BE2C (cell line): ENCODE results near the gene PDIA6.
"Not testable (repeated sequence)": the region's sequence is repeated elsewhere in the genome, so short reads cannot be mapped to it uniquely, and the experiment has no call there.

Source experiments
- DNase-seq: peaks from one replicate; pipeline ENCODE4 v3.0.0-alpha.2; 2020
- H3K27me3 ChIP-seq: fragments of 250-450 bp; sonication (Bioruptor Pico); 2 replicates; pipeline ENCODE4 v1.5.1; 2020; ENCODE audit warnings: mild to moderate bottlenecking
- H3K36me3 ChIP-seq: fragments of 250-450 bp; sonication (Bioruptor Pico); 2 replicates; pipeline ENCODE4 v1.5.1; 2020; ENCODE audit warnings: mild to moderate bottlenecking
- H3K4me1 ChIP-seq: fragments of 250-450 bp; sonication (Bioruptor Pico); 2 replicates; pipeline ENCODE4 v1.5.1; 2020
- H3K4me3 ChIP-seq: 2 replicates; pipeline ENCODE4 v1.5.1; 2011; ENCODE audit warnings: low read depth, low read length
- H3K9me3 ChIP-seq: fragments of 250-450 bp; sonication (Bioruptor Pico); 2 replicates; pipeline ENCODE4 v1.5.1; 2020
- CTCF ChIP-seq: IDR thresholded peaks from 2 replicates; pipeline ENCODE4 v1.5.1; 2012; ENCODE audit warnings: mild to moderate bottlenecking, low read depth, low read length

The PDIA6 gene

GRCh38 chr2:10824191-10824590 lies 11.6 kb upstream of the PDIA6 start:
- H3K36me3 ChIP-seq: no peaks in the 10 kb centered on the region
- TF ChIP-seq CTCF: no peak
- H3K9me3 ChIP-seq: no peaks in the 10 kb centered on the region
- H3K4me1 ChIP-seq: no peaks in the 10 kb centered on the region
- H3K4me3 ChIP-seq: no peak overlapping the region
- H3K27me3 ChIP-seq: no peaks in the 10 kb centered on the region
- no peak for DNase-seq

GRCh38 chr2:10820978-10821695 lies 8.6 kb upstream of the PDIA6 start:
- no peak for DNase-seq
- no peaks in the 10 kb centered on the region for H3K4me1 ChIP-seq

GRCh38 chr2:10820562-10820961 lies 8.0 kb upstream of the PDIA6 start:
- no peak for DNase-seq
- Histone ChIP-seq H3K27me3 (no peaks in the 10 kb centered on the region), H3K9me3 (no peaks in the 10 kb centered on the region), H3K36me3 (no peaks in the 10 kb centered on the region), H3K4me3 (no peak overlapping the region), H3K4me1 (no peaks in the 10 kb centered on the region)
- no peak for TF ChIP-seq CTCF

More at GRCh38 chr2:10820978-10821695, 8.6 kb upstream of the PDIA6 start:
- TF ChIP-seq CTCF: no peak
- Histone ChIP-seq H3K36me3 (no peaks in the 10 kb centered on the region), H3K27me3 (no peaks in the 10 kb centered on the region), H3K4me3 (no peak overlapping the region), H3K9me3 (no peaks in the 10 kb centered on the region)

- no peak for DNase-seq
- Histone ChIP-seq H3K9me3 (no peaks in the 10 kb centered on the region), H3K4me3 (no peak overlapping the region), H3K36me3 (no peaks in the 10 kb centered on the region), H3K4me1 (peaks cover under 1% of the 10 kb centered on the region; the same call in 1 of the 2 replicates), H3K27me3 (no peaks in the 10 kb centered on the region)
- TF ChIP-seq CTCF: no peak
Observed at GRCh38 chr2:10819714-10820314, 7.2 kb upstream of the PDIA6 start.

- Histone ChIP-seq H3K9me3 (no peaks in the 10 kb centered on the region), H3K4me1 (peaks cover 6% of the 10 kb centered on the region; the same call in 1 of the 2 replicates), H3K4me3 (no peak overlapping the region), H3K27me3 (no peaks in the 10 kb centered on the region), H3K36me3 (no peaks in the 10 kb centered on the region)
- DNase-seq: no peak
- no peak for TF ChIP-seq CTCF
Observed at GRCh38 chr2:10818984-10819383, 6.4 kb upstream of the PDIA6 start.

DNA sequence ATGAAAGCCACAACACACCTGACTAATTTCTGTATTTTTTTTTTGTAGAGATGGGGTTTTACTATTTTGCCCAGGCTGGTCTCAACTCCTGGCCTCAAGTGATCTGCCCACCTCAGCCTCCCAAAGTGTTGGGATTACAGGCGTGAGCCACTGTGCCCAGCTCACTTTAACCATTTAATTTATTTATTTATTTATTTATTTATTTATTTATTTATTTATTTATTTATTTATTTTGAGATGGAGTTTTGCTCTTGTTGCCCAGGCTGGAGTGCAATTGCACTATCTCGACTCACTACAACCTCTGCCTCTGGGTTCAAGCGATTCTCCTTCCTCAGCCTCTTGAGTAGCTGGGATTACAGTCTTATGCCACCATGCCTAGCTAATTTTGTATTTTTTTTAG lies 5.7 kb upstream of the PDIA6 start:
- H3K27me3 ChIP-seq, H3K9me3 ChIP-seq, DNase-seq, H3K4me1 ChIP-seq, H3K36me3 ChIP-seq, H3K4me3 ChIP-seq: not testable (repeated sequence)
